RWPE2 (cell line): ENCODE results near the gene TMPRSS9.

Experiments
- ATAC-seq: fragments of 200-7000 bp; cut with Tn5 transposase; 3 replicates; pipeline ENCODE4 v1.9.1; 2021; ENCODE audit warnings: low read depth
- DNase-seq: peaks from one replicate; pipeline ENCODE4 v3.0.0-alpha.2; 2020; ENCODE audit warnings: low spot score
- H3K27ac ChIP-seq: fragments of 450-650 bp; 2 replicates; pipeline ENCODE4 v1.5.1; 2017; ENCODE audit warnings: mild to moderate bottlenecking; ENCODE audit not compliant: poor library complexity, severe bottlenecking
- H3K27me3 ChIP-seq: fragments of 250-450 bp; sonication (Bioruptor Pico); 2 replicates; pipeline ENCODE4 v1.5.1; 2021; ENCODE audit warnings: mild to moderate bottlenecking, moderate library complexity; ENCODE audit not compliant: insufficient read depth, poor library complexity, severe bottlenecking
- H3K36me3 ChIP-seq: fragments of 250-450 bp; sonication (Bioruptor Pico); 2 replicates; pipeline ENCODE4 v1.5.1; 2020; ENCODE audit warnings: low read depth, mild to moderate bottlenecking, moderate library complexity
- H3K4me1 ChIP-seq: fragments of 250-450 bp; sonication (Bioruptor Pico); 2 replicates; pipeline ENCODE4 v1.5.1; 2021; ENCODE audit warnings: mild to moderate bottlenecking, moderate library complexity; ENCODE audit not compliant: insufficient read depth, poor library complexity, severe bottlenecking
- H3K4me3 ChIP-seq: fragments of 250-450 bp; sonication (Bioruptor Pico); 2 replicates; pipeline ENCODE4 v1.5.1; 2021; ENCODE audit warnings: mild to moderate bottlenecking, moderate library complexity; ENCODE audit not compliant: severe bottlenecking
- H3K9me3 ChIP-seq: fragments of 250-450 bp; sonication (Bioruptor Pico); 2 replicates; pipeline ENCODE4 v1.5.1; 2021; ENCODE audit warnings: mild to moderate bottlenecking, moderate library complexity; ENCODE audit not compliant: severe bottlenecking
- TF ChIP-seq, protein P1 (sequence below): fragments of 450-650 bp; IDR thresholded peaks from one replicate; pipeline ENCODE4 v1.5.1; 2017; ENCODE audit warnings: mild to moderate bottlenecking, moderate library complexity; ENCODE audit not compliant: poor library complexity, severe bottlenecking

The TMPRSS9 gene

DNA sequence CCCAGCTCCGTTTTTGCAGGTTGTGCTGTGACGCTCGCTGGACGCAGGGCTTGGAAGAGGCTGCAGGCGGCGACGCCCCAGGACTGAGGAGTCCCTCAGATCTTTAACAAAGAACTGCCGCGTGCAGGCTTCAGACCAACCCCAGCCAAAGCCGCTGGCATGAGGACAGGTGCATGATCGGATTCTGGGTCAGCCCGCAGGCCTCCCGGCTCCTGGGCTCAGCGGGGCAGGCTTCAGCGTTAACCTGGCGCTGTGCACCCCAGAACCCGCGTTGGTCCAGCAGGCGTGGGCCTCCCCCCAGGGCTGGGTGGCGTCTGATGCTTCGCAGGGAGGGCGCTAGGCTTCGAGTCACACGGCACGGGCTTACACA, 68.2 kb downstream of the TMPRSS9 start:
- Histone ChIP-seq H3K4me3 (no peak overlapping the region), H3K36me3 (peaks cover 31% of the 10 kb centered on the region), H3K27ac (peak overlapping the region; percentile 67), H3K27me3 (no peaks in the 10 kb centered on the region), H3K4me1 (peaks cover 4% of the 10 kb centered on the region), H3K9me3 (no peaks in the 10 kb centered on the region)
- TF ChIP-seq, protein P1, sequence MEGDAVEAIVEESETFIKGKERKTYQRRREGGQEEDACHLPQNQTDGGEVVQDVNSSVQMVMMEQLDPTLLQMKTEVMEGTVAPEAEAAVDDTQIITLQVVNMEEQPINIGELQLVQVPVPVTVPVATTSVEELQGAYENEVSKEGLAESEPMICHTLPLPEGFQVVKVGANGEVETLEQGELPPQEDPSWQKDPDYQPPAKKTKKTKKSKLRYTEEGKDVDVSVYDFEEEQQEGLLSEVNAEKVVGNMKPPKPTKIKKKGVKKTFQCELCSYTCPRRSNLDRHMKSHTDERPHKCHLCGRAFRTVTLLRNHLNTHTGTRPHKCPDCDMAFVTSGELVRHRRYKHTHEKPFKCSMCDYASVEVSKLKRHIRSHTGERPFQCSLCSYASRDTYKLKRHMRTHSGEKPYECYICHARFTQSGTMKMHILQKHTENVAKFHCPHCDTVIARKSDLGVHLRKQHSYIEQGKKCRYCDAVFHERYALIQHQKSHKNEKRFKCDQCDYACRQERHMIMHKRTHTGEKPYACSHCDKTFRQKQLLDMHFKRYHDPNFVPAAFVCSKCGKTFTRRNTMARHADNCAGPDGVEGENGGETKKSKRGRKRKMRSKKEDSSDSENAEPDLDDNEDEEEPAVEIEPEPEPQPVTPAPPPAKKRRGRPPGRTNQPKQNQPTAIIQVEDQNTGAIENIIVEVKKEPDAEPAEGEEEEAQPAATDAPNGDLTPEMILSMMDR = no peak
- no peak for ATAC-seq
- peak; percentile 56 for DNase-seq

DNA sequence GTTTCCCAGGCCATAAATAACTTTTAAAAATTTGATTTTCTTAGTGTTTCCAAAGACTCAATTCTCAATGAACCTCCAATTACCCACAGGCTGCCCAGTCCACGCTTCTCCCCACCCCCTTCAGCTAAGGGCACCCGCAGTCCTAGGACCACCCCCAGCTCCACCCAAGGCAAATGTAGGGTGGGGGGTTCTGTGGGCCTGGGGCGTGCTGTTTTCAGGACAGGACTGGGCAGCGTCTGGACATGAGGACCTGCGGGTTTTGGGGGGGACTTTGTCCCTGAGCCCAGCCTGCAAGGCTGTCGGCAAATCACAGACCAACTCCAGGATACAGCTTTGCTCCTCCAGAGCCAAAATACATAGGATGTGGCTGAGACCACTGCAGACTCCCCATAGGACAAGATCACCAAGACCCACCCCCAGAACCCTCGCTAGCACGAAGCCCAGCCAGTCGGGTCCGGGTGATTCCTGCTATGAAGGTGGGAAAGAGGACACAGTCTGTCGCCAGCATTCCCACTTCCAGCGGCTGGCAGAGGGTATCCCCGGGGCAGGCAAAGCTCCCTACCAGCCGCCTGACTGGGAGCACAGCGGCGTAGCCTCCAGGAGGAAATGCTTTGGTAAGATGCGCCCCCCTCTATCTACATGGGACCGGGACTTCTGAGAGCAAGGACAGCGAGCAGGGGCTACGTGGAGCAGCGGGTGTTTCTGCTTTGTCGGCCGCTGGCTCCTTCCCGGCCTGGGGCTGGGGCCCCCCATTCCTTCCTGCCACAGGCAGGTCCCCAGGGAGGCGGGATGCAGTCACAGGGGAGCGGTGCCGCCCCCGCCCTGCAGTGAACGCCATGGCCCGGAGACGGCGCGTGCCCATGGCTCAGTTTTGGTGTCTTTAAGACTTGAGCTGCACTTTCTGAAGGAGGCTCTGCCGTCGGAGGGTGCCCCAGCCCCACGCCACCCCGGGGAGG, 69.0 kb downstream of the TMPRSS9 start:
- TF ChIP-seq, protein P1 = no peak
- ATAC-seq (no peak), DNase-seq (peak; percentile 53)
- Histone ChIP-seq H3K27me3 (no peaks in the 10 kb centered on the region), H3K4me3 (no peak overlapping the region), H3K27ac (no peak overlapping the region), H3K4me1 (peaks cover 4% of the 10 kb centered on the region), H3K36me3 (peaks cover 34% of the 10 kb centered on the region), H3K9me3 (no peaks in the 10 kb centered on the region)

DNA sequence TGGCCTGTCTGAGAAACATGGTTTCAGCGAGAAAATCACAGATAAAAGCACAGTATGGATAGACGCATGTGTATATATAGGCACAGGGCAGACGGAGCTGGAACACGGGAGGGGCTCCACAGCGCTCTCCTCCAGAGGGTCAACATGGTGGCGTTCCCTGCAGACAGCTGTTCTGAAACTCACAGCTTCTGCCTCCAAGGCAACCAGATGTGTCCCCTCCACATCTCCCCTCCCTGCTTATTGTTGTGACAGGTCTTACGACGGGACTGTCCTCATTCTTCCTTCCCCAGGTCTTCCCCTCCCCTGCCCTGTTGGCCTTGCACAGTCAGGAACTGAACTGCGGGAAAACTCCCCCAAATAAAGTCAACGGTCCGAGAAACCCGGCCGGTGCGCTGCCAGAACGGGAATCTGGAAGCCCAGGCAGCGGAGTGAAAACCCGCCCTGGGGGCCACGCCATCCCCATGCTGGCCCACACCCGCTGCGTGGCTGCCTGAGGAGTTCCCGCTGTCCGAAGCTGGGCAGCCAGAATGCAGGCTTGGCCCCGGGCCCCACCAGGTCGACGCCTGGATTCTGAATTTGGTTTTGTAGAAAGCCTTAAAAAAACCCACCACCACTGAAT, 70.0 kb downstream of the TMPRSS9 start:
- ATAC-seq (no peak), DNase-seq (no peak)
- no peak overlapping the region for H3K4me3 ChIP-seq
- H3K4me1 ChIP-seq = peaks cover 4% of the 10 kb centered on the region
- H3K27me3 ChIP-seq = no peaks in the 10 kb centered on the region
- H3K27ac ChIP-seq = no peak overlapping the region
- peaks cover 39% of the 10 kb centered on the region for H3K36me3 ChIP-seq
- TF ChIP-seq, protein P1 = no peak
- H3K9me3 ChIP-seq = no peaks in the 10 kb centered on the region

DNA sequence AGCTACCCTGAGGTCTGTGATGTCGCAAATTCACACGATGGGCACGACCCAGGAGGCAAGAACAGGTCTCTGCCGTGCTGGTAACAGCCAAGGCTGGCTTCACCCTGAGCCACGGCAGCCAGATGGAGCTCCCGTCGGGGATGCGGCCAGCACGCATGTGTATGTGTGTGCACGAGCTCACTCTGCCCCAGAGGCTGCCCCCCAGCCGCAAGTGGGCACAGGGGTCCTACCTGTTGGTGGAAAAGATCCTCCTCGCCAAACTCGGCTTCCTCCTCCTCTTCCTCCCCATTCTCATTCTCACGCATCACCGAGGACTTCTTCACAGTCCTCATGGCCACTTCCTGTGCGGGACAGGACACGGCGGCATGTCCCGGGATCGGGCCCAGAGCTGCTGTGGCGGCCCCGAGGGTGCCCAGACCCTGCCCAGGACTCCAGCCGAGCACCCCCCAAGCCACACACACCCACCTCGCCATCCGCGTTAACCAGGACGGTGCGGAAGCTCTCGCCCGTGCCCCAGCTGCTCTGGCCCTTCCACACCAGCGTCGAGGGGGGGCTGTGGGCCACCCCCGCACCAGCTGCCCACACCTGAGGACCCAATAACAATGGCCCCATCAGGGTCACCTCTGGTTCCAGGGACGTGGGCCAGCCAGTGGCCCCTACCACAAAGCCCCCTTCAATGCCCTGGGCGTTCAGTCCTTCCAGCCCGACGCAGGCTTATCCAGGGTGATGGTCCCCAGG, 71.4 kb downstream of the TMPRSS9 start:
- TF ChIP-seq, protein P1 = no peak
- no peak overlapping the region for H3K27ac ChIP-seq
- H3K4me3 ChIP-seq = no peak overlapping the region
- H3K27me3 ChIP-seq = no peaks in the 10 kb centered on the region
- ATAC-seq = no peak
- peaks cover 38% of the 10 kb centered on the region for H3K36me3 ChIP-seq
- no peaks in the 10 kb centered on the region for H3K9me3 ChIP-seq
- no peaks in the 10 kb centered on the region for H3K4me1 ChIP-seq
- no peak for DNase-seq
